Measurements from ENCODE around the gene FAF1.

DNA sequence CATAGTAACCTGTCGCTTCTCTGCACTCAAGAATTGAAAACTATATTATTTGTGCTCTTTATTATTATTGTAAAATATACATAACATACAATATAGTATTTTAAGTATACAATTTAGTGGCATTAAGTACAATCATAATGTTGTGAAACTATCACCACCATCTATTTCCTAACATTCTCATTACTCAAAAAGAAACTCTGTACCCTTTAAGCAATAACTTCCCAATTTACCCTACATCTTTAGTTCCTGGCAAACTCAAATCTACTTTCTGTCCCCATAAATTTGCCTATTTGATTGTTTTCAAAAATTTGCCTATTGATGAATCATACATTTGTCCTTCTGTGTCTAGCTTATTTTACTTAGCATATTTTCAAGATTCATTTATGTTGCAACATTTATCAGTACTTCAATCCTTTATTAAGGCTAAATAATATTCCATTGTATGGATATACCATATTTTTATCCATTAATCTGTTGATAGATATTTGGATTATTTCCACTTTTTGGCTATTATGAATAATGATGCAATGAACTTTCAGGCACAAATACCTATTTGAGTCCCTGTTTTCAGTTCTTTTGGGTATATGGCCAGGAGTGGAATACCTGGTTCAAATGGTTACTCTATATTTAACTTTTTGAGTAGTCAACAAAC is 437.2 kb downstream of the FAF1 start:
- no peak for TF ChIP-seq EZH2 (IDR thresholded peaks at IDR 0.05)
- no peak for TF ChIP-seq POLR2AphosphoS5 (IDR thresholded peaks at IDR 0.05; ENCODE audit: borderline replicate concordance, low read depth, low read length)

All from SK-N-MC (cell line).